PC-9 (cell line): ENCODE results near the gene SUGCT.

Source experiments
- CTCF ChIP-seq: fragments of 200-600 bp; sonication (generic); conservative IDR thresholded peaks from 2 replicates; pipeline ENCODE4 v1.6.1; 2017; ENCODE audit warnings: mixed run types, antibody characterized with exemption, mild to moderate bottlenecking, moderate library complexity
- EZH2 ChIP-seq: fragments of 200-600 bp; sonication (generic); IDR thresholded peaks from 2 replicates; pipeline ENCODE4 v1.8.0; 2017; ENCODE audit warnings: antibody characterized with exemption, low read depth

- TF ChIP-seq CTCF (no peak), EZH2 (no peak)
Measured at GRCh38 chr7:40138973-40139372, 4.2 kb downstream of the SUGCT start.
